ENCODE results near the gene GCG.

The GCG gene

DNA sequence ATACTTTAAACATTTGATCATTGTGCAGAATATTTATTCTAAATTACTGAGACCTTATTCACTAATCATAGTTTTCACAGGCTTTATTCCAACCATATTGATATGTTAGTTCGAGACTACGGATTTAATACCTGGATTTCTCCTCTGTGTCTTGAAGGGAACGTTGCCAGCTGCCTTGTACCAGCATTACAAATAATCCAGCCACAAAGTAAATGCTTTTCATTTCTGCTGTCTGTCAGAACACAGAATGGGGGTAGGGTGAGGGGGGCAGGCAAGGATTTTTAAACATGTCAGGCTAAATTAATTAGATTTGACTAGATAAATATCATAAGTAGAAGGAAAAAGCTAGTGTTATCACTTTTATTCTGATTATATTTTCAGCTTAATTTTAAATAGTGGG is 3.1 kb downstream of the GCG start:
- no peak for DNase-seq

DNA sequence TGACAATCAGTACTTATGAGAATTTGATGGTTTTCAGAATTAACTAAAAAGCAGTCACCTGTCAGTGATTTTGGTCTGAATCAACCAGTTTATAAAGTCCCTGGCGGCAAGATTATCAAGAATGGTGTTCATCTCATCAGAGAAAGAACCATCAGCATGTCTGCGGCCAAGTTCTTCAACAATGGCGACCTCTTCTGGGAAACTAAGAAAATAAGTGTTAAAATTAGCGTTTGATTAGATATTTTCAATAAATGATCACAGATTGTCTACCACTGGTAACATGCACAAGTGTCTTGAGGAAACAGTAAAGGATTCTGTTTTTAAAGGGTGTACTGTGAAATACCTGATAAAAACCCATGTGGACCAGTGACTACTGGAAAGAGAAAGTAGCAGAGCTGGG is 8.1 kb downstream of the GCG start:
- DNase-seq = no peak

DNA sequence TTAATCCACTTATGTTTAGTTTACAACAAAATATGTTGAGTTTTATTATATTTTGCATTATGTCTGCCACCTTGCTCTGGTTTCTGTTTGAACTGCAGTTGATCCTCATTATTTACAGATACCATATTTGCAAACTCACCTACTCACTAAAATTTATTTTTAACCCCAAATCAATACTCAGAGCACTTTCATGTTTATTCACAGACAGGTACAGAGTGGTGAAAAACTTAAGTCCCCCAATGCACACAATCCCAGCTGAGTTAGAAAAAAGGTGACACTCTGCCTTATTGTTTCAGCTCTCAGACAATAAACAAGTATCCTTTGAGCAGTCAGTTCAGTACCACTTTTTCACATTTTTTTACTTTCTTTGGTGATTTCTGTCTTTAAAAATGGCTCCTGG is 13.7 kb downstream of the GCG start:
- DNase-seq = no peak

DNA sequence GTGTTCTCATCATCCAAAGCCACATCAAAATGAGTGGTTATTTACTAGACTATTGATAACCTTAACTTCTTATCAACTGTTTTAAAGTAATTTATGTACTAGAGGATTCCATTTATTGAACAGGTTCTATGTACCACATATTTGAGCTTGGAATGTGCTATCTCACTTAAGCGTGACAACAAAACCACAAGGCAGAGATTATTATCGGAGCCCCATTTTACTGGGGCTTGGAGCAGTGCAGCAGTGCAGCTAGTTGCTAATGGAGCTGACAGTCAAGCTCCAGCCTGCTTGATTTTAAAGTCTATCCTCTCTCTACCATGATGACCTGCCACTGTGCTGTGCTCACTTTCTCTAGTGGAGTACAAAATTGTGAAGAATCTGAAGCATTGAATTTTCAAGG is 24.6 kb downstream of the GCG start:
- no peak for DNase-seq

DNA sequence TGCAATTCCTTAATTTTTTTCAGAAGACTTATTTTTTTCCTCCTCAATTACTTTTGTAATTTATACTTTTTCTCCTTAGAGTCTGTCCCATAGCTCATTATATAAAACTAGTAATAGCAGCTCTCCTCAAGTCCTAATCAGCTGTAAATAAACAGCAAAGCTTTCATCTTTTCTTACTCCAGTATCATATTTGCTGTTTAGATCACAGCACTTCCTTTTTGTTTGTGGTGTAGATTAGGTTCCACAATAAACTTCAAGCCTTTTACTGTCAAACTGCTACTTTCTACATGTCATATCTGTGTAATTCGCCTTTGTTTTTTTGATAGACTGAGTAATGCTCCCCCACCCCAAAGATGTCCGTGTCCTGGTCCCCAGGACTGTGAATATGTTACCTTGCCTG is 25.5 kb downstream of the GCG start:
- DNase-seq = no peak

DNA sequence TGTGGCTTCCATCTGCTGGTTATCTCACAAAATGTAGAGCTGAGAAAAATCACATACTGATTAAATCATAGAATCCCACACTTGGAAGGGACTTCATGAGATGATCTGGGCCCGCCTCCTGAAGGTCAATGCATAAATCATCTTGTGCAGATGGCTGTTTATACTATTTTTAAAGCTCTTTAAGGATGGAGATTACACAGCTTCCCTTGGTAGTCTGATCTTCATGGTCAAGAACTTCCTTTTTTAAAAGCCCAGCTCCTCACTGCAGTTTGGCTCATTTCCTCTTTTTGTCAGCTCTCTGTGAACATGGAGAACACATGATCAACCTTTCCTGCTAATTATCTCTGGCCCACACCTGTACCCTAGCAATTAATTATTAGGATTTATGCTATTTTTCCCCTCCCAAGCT is 25.9 kb downstream of the GCG start:
- DNase-seq = peak; percentile 22

DNA sequence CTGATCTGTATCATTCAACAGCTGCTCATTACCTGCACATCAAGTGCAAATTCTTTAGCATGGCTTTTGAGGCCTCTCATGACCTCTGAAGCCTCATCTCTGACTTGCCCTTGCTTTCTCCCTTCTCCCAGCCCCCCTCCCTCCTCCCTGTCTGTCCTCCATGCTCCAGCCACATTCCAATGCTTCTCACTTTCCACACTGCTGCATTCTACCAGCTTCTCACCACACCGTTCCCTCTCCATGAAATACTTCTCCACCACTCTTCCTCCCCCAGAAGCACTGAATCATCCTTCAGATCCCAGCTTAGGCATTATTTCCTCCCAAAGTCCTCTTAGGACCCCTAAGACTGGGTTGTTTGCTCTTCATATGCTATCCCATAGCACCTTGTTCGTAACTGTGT is 26.9 kb downstream of the GCG start:
- DNase-seq = peak; percentile 66

DNA sequence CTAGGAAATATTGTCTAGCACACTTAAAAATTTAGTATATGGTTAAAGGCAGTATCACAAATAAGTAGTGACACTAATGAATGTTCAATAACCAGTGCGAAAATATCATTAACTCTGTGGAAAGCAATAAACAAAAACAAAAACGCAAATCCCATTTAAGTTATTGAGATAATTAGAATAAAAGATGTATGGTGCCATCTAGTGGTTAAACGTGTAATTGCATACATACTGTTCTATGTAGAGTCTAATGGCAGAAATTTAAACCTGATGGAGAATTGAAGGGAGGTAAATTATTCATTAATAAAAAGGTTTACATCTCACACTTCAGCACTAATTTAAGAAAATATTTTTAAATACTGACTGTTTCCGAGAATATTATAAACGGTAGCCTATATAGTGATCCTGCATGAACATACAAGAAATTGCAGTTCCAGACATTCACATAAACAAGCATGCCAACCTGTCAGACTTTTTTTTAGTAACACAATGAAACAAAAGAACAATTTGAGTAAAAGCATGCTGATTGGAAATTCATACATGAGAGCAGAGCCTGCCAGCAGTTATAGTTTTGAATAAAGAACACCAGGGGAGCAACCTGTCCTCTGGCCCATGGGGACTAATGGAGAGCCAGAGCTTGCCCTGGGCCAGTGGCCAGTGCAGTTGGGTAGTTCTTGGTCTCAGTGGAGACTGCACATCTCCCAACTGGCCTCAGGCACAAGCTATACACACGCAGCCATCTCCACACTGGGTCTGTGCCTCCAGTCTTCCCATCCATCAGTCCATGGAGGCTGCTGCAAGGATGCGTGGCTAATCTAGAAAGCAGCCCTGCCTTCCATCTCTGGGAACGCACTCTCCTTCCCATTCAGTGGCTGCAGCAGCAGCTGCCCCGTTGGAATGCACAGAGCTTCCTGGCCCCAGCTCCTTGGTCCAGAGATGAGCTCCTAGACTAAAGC is 28.0 kb downstream of the GCG start:
- peak; percentile 31 for DNase-seq

DNA sequence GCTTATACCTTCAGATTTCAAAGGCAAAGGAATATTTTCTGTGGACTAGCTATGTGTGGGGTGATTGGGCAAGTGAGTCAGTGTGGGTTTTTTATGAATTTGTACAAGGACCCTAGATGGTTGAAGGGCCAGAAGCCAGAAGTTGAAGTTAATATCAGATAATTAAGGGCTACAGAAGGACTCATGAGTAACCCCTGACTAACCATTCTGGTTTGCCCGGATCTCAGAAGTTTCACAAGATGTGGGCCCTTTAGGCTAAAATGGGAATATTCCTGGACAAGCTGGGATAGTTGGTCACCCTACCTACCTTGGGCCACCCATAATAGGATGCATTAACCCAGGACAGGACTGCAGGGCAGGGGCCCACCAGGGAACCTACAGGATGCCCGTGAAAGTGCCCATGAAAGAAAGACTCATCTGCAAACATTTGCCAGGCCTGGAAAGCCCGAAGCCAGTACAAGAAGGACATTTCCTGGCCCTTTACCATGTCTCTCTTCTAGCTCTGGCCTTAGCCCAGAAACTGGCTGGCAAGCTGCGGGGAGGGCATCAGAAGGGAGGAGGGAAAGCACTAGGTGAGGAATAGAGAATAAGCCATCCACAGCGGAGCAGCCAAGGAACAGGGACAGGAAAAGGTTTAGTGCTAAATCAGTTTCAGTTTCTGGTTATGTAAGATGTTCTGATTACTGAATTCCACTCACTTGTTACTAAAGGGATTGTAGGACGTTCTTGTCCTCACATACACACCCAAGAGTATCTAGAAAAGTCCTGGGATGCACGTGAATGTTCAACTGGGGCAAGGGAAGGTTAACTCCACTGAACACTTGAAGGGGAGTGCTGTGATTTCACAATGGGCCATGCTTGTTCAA is 33.6 kb downstream of the GCG start:
- peak; percentile 73 for DNase-seq

DNA sequence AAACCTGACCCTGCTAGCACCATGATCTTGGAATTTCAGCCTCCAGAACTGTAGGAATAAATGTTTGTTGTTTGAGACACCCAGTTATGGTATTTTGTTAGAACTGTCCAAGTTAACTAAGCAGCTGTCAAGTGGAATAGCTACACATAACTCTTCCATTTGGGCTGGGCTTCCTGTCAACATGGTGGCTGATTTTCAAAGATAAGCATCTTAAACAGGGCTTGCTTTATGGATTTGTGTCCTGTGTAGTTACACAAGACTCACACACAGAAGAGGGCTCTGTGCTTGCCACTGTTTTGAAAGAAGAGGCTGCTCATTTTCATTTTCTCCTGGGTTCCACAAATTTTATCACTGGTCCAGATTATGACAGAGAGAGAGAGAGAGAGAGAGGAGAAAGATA is 35.7 kb downstream of the GCG start:
- DNase-seq = no peak

DNA sequence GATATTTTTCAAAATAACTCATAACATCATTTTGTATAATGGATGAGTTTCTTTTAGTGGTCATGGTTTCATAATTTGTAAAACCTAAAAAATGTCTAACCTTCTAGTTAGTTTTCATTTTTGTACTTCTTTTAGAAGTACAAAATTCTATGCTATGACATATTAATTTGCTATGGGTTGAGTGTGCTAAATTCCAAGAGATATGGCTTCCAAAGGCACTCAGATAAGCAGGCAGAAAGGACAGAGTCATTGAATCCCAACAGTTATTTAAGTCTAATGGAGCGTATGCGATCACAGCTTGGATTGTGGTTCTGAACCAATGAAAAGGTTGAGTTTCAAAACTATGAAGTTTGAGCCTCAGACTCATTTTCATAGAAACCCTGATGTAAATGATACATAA is 37.0 kb downstream of the GCG start:
- DNase-seq = no peak

DNA sequence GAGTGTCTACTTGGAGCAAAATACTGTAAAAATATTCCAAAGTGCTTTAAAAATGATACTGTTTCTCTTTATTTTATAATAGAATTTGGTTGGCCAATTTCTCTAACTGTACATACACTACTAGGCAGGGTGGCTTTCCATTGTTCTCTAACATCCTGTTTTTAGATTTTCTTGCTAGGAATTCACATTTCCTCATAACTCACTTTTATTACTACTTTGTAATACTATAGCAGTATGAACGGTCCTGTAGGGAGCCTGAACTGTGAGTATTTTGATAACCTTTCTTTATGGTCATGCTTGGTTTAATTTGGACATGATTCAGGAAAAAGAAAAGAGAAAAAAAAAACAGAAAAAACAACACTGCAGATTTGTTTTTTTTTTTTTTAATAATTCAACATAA is 37.8 kb downstream of the GCG start:
- no peak for DNase-seq

DNA sequence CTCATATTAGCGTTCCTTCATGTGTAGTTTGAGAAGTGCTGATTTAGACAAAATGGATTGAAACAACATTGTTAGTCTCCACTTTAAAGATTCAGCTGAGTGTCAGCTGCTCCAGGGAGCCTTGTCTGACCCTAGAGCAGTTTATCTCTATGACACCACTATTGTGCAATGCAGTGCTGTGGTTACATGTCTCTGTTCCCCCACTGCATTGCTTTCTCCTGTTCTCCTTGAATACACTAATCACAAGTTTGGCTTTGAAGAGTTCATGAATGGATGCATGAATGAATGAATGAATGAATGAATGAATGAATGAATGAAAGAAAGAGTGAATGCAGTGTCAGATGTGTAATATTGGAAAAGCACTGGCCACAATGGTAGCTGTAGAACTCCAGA is 38.3 kb downstream of the GCG start:
- DNase-seq = peak; percentile 71

DNA sequence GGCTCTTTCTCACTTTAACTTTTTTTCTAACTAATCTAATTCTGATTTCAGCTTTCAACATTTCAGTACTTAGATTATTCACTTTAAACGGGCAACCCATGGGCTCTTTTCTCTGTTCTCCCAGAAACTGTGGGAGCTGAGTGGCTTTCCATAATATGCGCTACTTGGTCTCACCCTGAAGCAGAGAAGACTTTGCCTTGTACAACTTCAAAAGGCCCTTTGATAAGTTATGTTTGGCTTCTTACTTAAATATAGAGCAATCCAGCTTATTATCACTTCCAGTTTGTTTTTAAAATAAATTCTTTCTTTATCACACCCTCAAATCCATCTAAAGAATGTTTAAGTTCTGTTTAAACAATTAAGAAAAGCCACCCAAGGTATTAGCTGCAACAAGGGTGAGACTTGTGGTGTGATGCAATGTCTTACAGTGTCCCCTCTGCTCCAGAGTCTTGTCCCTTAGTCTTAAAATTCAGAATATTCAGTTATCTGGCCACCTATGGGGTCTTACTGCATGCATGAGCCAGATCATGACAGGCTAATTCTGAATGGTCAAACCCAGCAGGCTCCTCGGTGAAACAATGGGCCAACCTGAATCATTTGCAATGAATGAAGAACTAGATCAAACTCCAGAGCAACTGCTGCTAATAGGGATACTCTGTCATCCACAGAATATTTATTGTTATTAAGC is 38.8 kb downstream of the GCG start:
- DNase-seq = no peak

DNA sequence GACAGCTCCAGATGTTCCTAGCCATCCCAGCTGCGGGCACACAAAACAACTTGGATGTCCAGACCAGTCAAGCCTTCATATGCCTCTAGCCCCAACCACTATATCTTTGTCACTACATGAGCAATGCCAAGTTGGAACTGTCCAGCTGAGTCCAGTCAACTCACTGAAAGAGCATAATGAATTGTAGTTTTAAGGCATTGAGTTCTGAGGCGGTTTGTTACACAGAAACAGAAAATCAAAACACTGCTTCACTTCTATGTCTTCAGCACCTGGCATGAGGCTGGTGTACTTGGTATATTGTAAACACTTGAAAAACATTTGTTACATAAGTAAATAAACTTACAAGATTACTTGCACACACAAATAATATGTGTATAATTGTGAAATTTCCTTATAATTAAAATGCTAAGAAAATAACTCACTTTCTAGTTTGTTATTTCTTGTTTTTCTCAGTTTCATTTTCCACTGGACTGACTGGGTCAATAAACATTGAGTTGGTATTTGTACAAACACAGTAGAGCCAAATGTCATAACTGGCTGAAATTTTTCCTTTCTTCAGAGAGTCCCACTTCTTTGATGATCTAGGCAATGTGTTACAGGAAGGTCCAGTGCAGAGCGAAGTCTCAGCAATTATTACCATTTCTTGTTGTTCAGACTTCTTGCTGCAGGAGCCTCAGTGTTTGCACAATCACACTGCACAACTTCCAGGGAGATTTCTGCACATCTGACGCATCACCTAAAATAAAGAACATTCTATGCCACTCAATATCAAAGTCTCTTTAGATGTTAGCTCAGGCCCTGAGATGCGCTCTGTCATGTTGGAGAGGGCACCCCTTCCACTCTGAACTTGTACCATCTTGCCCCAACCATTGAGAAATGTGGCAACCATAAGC is 39.8 kb downstream of the GCG start:
- DNase-seq = no peak

DNA sequence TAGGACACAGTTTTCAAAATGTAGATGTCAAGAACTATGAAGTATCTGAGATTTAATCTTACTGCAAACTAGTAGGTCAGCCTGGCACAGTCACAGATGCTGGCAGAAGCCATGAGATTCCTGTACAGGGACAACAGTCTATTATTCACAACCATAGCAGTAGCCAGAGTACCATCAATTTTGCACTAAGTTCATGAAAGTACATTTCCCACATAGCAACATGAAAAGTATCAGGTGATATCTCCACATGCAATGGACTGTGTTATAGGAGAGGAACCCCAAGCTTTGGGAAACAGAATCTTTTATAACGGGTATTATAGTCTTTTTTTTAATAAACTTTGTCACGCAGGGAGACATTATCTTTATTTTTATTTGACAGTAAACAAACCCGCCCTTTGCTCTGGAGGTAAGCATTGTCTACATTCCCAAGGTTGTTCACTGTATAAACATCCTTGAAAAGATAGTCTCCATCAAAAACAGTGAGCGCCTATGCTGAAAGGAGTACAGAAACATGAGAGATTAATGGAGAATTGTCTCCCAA is 44.6 kb downstream of the GCG start:
- no peak for DNase-seq

DNA sequence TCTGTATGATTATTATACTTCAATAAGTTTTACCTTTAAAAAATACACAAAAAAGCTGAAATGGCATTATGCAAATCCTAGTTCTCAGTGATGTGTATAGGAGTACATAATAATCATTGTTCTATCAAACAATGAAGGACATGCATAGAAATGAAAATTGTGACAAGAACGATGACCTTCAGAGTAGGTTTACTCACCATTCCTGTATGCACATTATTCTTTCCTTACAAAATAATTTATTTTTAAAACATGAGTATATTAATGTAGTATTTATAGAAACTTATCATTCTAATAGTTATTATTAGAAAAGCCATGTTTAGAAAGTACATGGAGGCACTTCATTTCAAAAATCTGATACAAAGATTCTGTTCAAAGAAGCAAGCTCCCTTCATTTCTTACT is 45.3 kb downstream of the GCG start:
- DNase-seq = no peak

DNA sequence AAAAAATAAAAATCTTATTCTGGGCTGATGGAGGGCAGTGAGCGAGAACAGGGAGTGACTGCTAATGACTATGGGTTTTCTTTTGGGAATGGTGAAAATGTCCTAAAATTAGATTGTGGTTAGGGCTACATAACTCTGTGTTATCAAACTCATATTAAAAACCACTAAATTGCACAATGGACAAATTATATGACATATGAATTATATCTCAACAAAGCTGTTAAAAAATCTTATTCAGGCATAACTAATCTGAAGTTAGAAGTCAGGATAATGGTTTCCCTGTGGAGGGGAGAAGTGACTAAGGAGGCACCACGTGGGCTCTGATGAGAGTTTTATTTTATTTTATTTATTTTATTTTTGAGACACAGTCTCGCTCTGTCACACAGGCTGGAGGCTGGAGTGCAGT is 45.9 kb downstream of the GCG start:
- DNase-seq = peak; percentile 53

DNA sequence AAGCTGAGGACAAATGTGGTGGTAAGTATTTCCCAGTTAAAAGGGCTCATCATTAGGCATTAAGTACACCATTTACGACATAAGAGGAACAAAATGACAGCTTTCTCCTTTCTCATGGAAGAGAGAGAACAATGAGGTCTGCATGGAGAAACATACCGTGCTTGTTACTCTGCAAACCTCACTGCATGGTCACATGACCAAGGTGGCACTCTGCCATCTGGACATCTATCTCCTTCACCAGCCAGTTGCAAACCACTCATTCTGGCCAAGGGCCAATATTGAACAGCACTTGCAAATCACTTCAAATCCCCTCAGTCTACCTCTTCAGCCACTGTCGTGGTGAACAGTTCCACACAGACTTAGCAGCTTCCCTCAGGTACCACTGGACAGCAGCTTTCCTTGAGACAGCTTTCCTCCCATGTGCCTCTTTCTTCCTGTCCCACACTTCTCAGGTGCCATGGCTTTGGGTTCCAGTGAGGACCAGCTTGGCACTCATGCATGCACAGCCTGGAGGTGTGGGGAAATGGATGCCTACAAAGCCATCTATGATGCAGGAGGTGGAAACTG is 48.5 kb downstream of the GCG start:
- DNase-seq = no peak

DNA sequence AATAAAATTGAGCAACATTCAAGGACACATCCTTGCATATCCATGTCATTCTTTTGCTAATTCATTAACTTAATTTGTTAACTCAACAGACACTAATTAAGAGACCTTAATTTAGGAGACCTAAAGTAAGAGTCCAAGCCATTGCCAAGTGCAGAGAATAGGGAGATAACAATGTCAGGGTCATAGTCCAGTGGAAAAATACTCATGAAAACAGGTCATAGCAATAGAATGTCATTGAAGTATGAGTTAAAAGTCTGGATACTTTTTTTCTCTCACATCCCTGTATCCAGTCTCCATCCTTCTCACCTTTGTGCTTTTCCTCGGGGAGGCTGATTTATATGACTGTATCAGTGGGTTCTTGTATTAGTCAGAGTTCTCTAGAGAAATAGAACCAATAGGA is 51.5 kb downstream of the GCG start:
- no peak for DNase-seq

DNA sequence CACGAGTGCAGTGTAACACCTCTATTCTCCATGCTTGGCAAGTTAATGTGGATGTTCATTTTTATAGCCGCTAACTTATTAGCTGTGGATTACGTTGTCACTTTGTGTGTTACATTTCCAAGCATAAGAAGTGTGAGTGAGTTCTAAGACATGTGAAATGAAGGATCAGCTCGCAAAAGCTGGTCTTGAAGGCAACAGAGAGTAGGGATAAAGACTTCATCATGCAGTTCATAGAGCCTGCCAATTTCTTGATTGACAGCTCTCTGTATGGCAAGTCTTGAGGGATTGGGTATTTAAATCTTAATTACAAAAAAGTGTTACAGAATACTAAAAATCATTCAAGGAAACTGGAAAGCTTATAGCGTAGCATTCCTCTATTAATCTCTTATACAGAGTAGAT is 52.2 kb downstream of the GCG start:
- DNase-seq = no peak

Data from NCI-H226 (cell line).